ENCODE data around the gene WDR48. TPM values are rescaled to one million over a fixed set of nuclear protein-coding genes. Genes with fewer than 3 reads are reported as not detected.

Gene WDR48
- total RNA-seq, 1 donor from 2014 or later: 17.5 TPM

- no peak for ATAC-seq
Observed at GRCh38 chr3:39102504-39103323, 50.9 kb downstream of the WDR48 start.

GRCh38 chr3:39103324-39103693 is 51.5 kb downstream of the WDR48 start:
- no peak for ATAC-seq

- no peak for ATAC-seq
Observed at GRCh38 chr3:39103791-39104552, 52.2 kb downstream of the WDR48 start.

- no peak for ATAC-seq
Observed at GRCh38 chr3:39104961-39105686, 53.3 kb downstream of the WDR48 start.

- ATAC-seq: no peak
Observed at GRCh38 chr3:39105687-39106063, 53.9 kb downstream of the WDR48 start.

GRCh38 chr3:39106281-39106811 is 54.5 kb downstream of the WDR48 start:
- ATAC-seq: no peak

- peak; percentile 66 for ATAC-seq
Observed at GRCh38 chr3:39106851-39107387, 55.1 kb downstream of the WDR48 start.

- peak; percentile 84 for ATAC-seq
Observed at GRCh38 chr3:39107388-39108199, 55.8 kb downstream of the WDR48 start, which contains the start of the genes GORASP1 and TTC21A. Gene GORASP1 (minus strand): TSS chr3:39107627. CDS start chr3:39107541, 86 bp downstream. Gene TTC21A (plus strand): TSS chr3:39107680. CDS start chr3:39107838, 158 bp downstream.

- ATAC-seq: peak; percentile 11
Observed at GRCh38 chr3:39108200-39108710, 56.4 kb downstream of the WDR48 start.

- no peak for ATAC-seq
Observed at GRCh38 chr3:39109086-39109485, 57.3 kb downstream of the WDR48 start.

GRCh38 chr3:39110041-39110639 is 58.3 kb downstream of the WDR48 start:
- ATAC-seq: no peak

- ATAC-seq: no peak
Observed at GRCh38 chr3:39112113-39112512, 60.3 kb downstream of the WDR48 start.

GRCh38 chr3:39112535-39112934 is 60.7 kb downstream of the WDR48 start:
- no peak for ATAC-seq

- ATAC-seq: no peak
Observed at GRCh38 chr3:39113291-39113690, 61.5 kb downstream of the WDR48 start.

GRCh38 chr3:39114456-39114855 is 62.6 kb downstream of the WDR48 start:
- ATAC-seq: no peak

GRCh38 chr3:39115870-39116269 is 64.1 kb downstream of the WDR48 start:
- no peak for ATAC-seq

GRCh38 chr3:39118079-39118478 is 66.3 kb downstream of the WDR48 start:
- ATAC-seq: no peak

- no peak for ATAC-seq
Observed at GRCh38 chr3:39118931-39119660, 67.3 kb downstream of the WDR48 start.

- no peak for ATAC-seq
Observed at GRCh38 chr3:39121621-39122020, 69.8 kb downstream of the WDR48 start.

GRCh38 chr3:39122813-39123212 is 71.0 kb downstream of the WDR48 start:
- no peak for ATAC-seq

Measured in esophagus mucosa (tissue), 1 donor.